Neural progenitor cell (in vitro differentiated cells): ENCODE data around the gene CEP63.

Experiments
- EZH2 ChIP-seq: fragments of 200-600 bp; sonication (generic); IDR thresholded peaks from 2 replicates; pipeline ENCODE4 v1.6.1; 2017; ENCODE audit warnings: antibody characterized with exemption, mild to moderate bottlenecking, moderate library complexity
- EZH2phosphoT487 ChIP-seq: fragments of 200-600 bp; sonication (generic); IDR thresholded peaks from 2 replicates; pipeline ENCODE4 v1.6.1; 2017; ENCODE audit warnings: antibody characterized with exemption
- TF ChIP-seq, protein P1 (sequence below): fragments of 200-600 bp; sonication (generic); IDR thresholded peaks from 2 replicates; pipeline ENCODE4 v1.5.1; 2017; ENCODE audit warnings: antibody characterized with exemption, mild to moderate bottlenecking

DNA sequence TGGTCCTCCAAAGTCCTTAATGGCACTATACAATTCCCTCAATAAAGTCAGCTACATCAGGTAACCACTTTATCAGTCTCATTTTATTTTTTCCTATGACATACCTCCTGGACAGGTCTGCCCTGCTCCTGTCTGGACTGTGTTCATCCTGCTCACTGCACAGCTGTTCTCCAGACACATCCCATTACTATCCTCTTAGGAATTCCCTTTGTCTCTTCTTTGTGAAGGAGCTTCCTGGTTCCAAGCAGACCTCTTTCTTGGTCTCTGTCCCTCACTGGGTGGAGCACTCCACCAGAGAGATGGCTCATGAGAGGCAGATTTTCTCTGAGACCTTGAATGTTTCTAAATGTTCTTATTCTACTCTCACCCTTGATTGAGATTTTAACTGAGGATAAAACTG lies 104.9 kb downstream of the CEP63 start:
- TF ChIP-seq EZH2, result no peak
- TF ChIP-seq, protein P1, sequence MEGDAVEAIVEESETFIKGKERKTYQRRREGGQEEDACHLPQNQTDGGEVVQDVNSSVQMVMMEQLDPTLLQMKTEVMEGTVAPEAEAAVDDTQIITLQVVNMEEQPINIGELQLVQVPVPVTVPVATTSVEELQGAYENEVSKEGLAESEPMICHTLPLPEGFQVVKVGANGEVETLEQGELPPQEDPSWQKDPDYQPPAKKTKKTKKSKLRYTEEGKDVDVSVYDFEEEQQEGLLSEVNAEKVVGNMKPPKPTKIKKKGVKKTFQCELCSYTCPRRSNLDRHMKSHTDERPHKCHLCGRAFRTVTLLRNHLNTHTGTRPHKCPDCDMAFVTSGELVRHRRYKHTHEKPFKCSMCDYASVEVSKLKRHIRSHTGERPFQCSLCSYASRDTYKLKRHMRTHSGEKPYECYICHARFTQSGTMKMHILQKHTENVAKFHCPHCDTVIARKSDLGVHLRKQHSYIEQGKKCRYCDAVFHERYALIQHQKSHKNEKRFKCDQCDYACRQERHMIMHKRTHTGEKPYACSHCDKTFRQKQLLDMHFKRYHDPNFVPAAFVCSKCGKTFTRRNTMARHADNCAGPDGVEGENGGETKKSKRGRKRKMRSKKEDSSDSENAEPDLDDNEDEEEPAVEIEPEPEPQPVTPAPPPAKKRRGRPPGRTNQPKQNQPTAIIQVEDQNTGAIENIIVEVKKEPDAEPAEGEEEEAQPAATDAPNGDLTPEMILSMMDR, result no peak
- no peak for TF ChIP-seq EZH2phosphoT487
